Fibroblast of lung (primary cell): Measurements from ENCODE around the gene NPS.

Experiments
- CTCF ChIP-seq, 2 donors: IDR thresholded peaks in 1 of 2; conservative IDR thresholded peaks in 1 of 2; 1 replicate in 1 of 2; 2 replicates in 1 of 2; pipeline ENCODE4 v1.5.1; 2011 to 2012; ENCODE audit warnings: low read length in 2 of 2, control low read depth in 1 of 2, inconsistent platforms in 1 of 2, low read depth in 1 of 2, mild to moderate bottlenecking in 1 of 2
- EZH2 ChIP-seq: IDR thresholded peaks from 2 replicates; pipeline ENCODE4 v1.5.1; 2012; ENCODE audit warnings: low read length, control low read depth, mild to moderate bottlenecking; ENCODE audit errors: missing control alignments

GRCh38 chr10:127561647-127562046 lies 12.5 kb downstream of the NPS start:
- no peak for TF ChIP-seq CTCF (conservative IDR thresholded peaks at IDR 0.05 in 1 of 2, IDR thresholded peaks at IDR 0.05 in 1 of 2; ENCODE audit: low read depth in 1 of 2, low read length in 2 of 2)
- no peak for TF ChIP-seq EZH2
